ENCODE results near the gene CECR2.

GRCh38 chr22:17331690-17332089, 37.6 kb upstream of the CECR2 start:
- TF ChIP-seq CTCF (IDR thresholded peaks at IDR 0.05; ENCODE audit: low read length), result no peak
- TF ChIP-seq EZH2 (IDR thresholded peaks at IDR 0.05; ENCODE audit: borderline replicate concordance, low read length), result no peak
